ENCODE measurements around the gene TRUB1.
"Not testable (repeated sequence)": the region's sequence is repeated elsewhere in the genome, so short reads cannot be mapped to it uniquely, and the experiment has no call there.

Gene TRUB1

GRCh38 chr10:114925587-114926586 is 12.1 kb upstream of the TRUB1 start:
- DNase-seq = no peak

GRCh38 chr10:114928818-114929217 is 9.2 kb upstream of the TRUB1 start:
- no peak for DNase-seq

GRCh38 chr10:114930320-114930719 is 7.7 kb upstream of the TRUB1 start:
- DNase-seq = no peak

GRCh38 chr10:114931072-114931679 is 6.8 kb upstream of the TRUB1 start:
- DNase-seq = no peak

- no peak for DNase-seq
These were observed 5.8 kb upstream of the TRUB1 start for GRCh38 chr10:114932225-114932624.

GRCh38 chr10:114932945-114933344 is 5.0 kb upstream of the TRUB1 start:
- no peak for DNase-seq

- no peak for DNase-seq
These were observed 4.4 kb upstream of the TRUB1 start for GRCh38 chr10:114933588-114933987.

- not testable (repeated sequence) for DNase-seq
These were observed 4.0 kb upstream of the TRUB1 start for GRCh38 chr10:114933995-114934394.

- DNase-seq = no peak
These were observed 830 bp downstream of the TRUB1 start for GRCh38 chr10:114938856-114939193.

GRCh38 chr10:114940735-114941134 is 2.7 kb downstream of the TRUB1 start:
- no peak for DNase-seq

- DNase-seq = no peak
These were observed 5.0 kb downstream of the TRUB1 start for GRCh38 chr10:114943000-114943399.

- no peak for DNase-seq
These were observed 15.1 kb downstream of the TRUB1 start for GRCh38 chr10:114953047-114953446.

GRCh38 chr10:114955984-114956383 is 18.0 kb downstream of the TRUB1 start:
- DNase-seq = no peak

GRCh38 chr10:114956466-114956865 is 18.5 kb downstream of the TRUB1 start:
- DNase-seq = no peak

- no peak for DNase-seq
These were observed 19.1 kb downstream of the TRUB1 start for GRCh38 chr10:114957122-114957521.

GRCh38 chr10:114957673-114958072 is 19.7 kb downstream of the TRUB1 start:
- no peak for DNase-seq

GRCh38 chr10:114962441-114962840 is 24.4 kb downstream of the TRUB1 start:
- DNase-seq = no peak

- DNase-seq = no peak
These were observed 25.9 kb downstream of the TRUB1 start for GRCh38 chr10:114963908-114964307.

- DNase-seq = no peak
These were observed 29.1 kb downstream of the TRUB1 start for GRCh38 chr10:114967071-114967470.

- no peak for DNase-seq
These were observed 32.5 kb downstream of the TRUB1 start for GRCh38 chr10:114970515-114970914.

- no peak for DNase-seq
These were observed 35.3 kb downstream of the TRUB1 start for GRCh38 chr10:114973306-114973705.

- no peak for DNase-seq
These were observed 36.0 kb downstream of the TRUB1 start for GRCh38 chr10:114973997-114974396.

GRCh38 chr10:114974625-114975024 is 36.6 kb downstream of the TRUB1 start:
- DNase-seq = no peak

GRCh38 chr10:114975091-114975490 is 37.1 kb downstream of the TRUB1 start:
- DNase-seq = no peak
